ENCODE measurements around the gene TMEM170A.

TMEM170A gene

GRCh38 chr16:75494184-75494583 is 29.7 kb upstream of the TMEM170A start:
- no peak overlapping the region for H3K9ac ChIP-seq (ENCODE audit: low read depth, low read length)
- no peaks in the 10 kb centered on the region for H3K27me3 ChIP-seq (ENCODE audit: insufficient read depth, low read length, poor library complexity)
- H3K36me3 ChIP-seq (ENCODE audit: insufficient read depth, low read length) = no peaks in the 10 kb centered on the region
- no peak for ATAC-seq (ENCODE audit: insufficient read depth, low read depth)
- no peak overlapping the region for H3K4me2 ChIP-seq (ENCODE audit: insufficient read depth, low read length)
- no peaks in the 10 kb centered on the region for H4K20me1 ChIP-seq (ENCODE audit: insufficient read depth, low read length)
- no peak overlapping the region for H2AFZ ChIP-seq (ENCODE audit: low read depth, low read length)
- no peaks in the 10 kb centered on the region for H3K9me3 ChIP-seq (ENCODE audit: insufficient read depth, low read length, severe bottlenecking)
- no peaks in the 10 kb centered on the region for H3K4me1 ChIP-seq (ENCODE audit: insufficient read depth, low read length)
- TF ChIP-seq EZH2 (IDR thresholded peaks at IDR 0.05; ENCODE audit: borderline replicate concordance, low read depth, low read length, severe bottlenecking) = no peak
- TF ChIP-seq CTCF (IDR thresholded peaks at IDR 0.05; ENCODE audit: borderline replicate concordance, extremely low read depth, low read length, poor library complexity, severe bottlenecking) = no peak
- no peak overlapping the region for H3K27ac ChIP-seq (ENCODE audit: low read length)
- DNase-seq = no peak
- no peak overlapping the region for H3K4me3 ChIP-seq (ENCODE audit: low read depth in 1 of 2, low read length in 2 of 2)
- H3K79me2 ChIP-seq (ENCODE audit: insufficient read depth, low read length) = no peaks in the 10 kb centered on the region

- Histone ChIP-seq H3K9ac (ENCODE audit: low read depth, low read length) (no peak overlapping the region), H3K79me2 (ENCODE audit: insufficient read depth, low read length) (no peaks in the 10 kb centered on the region), H3K4me2 (ENCODE audit: insufficient read depth, low read length) (no peak overlapping the region), H4K20me1 (ENCODE audit: insufficient read depth, low read length) (no peaks in the 10 kb centered on the region), H3K4me1 (ENCODE audit: insufficient read depth, low read length) (no peaks in the 10 kb centered on the region), H3K9me3 (ENCODE audit: insufficient read depth, low read length, severe bottlenecking) (no peaks in the 10 kb centered on the region), H3K36me3 (ENCODE audit: insufficient read depth, low read length) (no peaks in the 10 kb centered on the region), H3K4me3 (ENCODE audit: low read depth in 1 of 2, low read length in 2 of 2) (no peak overlapping the region), H3K27me3 (ENCODE audit: insufficient read depth, low read length, poor library complexity) (no peaks in the 10 kb centered on the region), H2AFZ (ENCODE audit: low read depth, low read length) (no peak overlapping the region), H3K27ac (ENCODE audit: low read length) (no peak overlapping the region)
- peak; percentile 53; the same call in 2 of the 3 replicates for ATAC-seq (ENCODE audit: insufficient read depth, low read depth)
- no peak for TF ChIP-seq EZH2 (IDR thresholded peaks at IDR 0.05; ENCODE audit: borderline replicate concordance, low read depth, low read length, severe bottlenecking)
- TF ChIP-seq CTCF (IDR thresholded peaks at IDR 0.05; ENCODE audit: borderline replicate concordance, extremely low read depth, low read length, poor library complexity, severe bottlenecking) = peak; percentile 34
- no peak for DNase-seq
Observed at GRCh38 chr16:75491876-75492275, 27.4 kb upstream of the TMEM170A start.

GRCh38 chr16:75488322-75488721 is 23.8 kb upstream of the TMEM170A start:
- Histone ChIP-seq H3K4me1 (ENCODE audit: insufficient read depth, low read length) (peaks cover 24% of the 10 kb centered on the region), H3K4me3 (ENCODE audit: low read depth in 1 of 2, low read length in 2 of 2) (no peak overlapping the region), H3K4me2 (ENCODE audit: insufficient read depth, low read length) (no peak overlapping the region)

More at GRCh38 chr16:75488322-75488721, 23.8 kb upstream of the TMEM170A start:
- DNase-seq = no peak
- no peak for TF ChIP-seq EZH2 (IDR thresholded peaks at IDR 0.05; ENCODE audit: borderline replicate concordance, low read depth, low read length, severe bottlenecking)
- no peak for TF ChIP-seq CTCF (IDR thresholded peaks at IDR 0.05; ENCODE audit: borderline replicate concordance, extremely low read depth, low read length, poor library complexity, severe bottlenecking)
- H3K36me3 ChIP-seq (ENCODE audit: insufficient read depth, low read length) = no peaks in the 10 kb centered on the region
- no peaks in the 10 kb centered on the region for H3K79me2 ChIP-seq (ENCODE audit: insufficient read depth, low read length)
- no peaks in the 10 kb centered on the region for H3K27me3 ChIP-seq (ENCODE audit: insufficient read depth, low read length, poor library complexity)
- no peaks in the 10 kb centered on the region for H3K9me3 ChIP-seq (ENCODE audit: insufficient read depth, low read length, severe bottlenecking)
- no peak for ATAC-seq (ENCODE audit: insufficient read depth, low read depth)
- H4K20me1 ChIP-seq (ENCODE audit: insufficient read depth, low read length) = no peaks in the 10 kb centered on the region
- no peak overlapping the region for H3K9ac ChIP-seq (ENCODE audit: low read depth, low read length)
- H2AFZ ChIP-seq (ENCODE audit: low read depth, low read length) = no peak overlapping the region
- H3K27ac ChIP-seq (ENCODE audit: low read length) = no peak overlapping the region
